NCI-H460 (cell line): ENCODE measurements around the gene STRBP. TPM values are rescaled to one million over a fixed set of nuclear protein-coding genes. Genes with fewer than 3 reads are reported as not detected.
"Not testable (repeated sequence)": the region's sequence is repeated elsewhere in the genome, so short reads cannot be mapped to it uniquely, and the experiment has no call there.

ENCODE experiments used
- DNase-seq: peaks from one replicate; pipeline ENCODE4 v3.0.0-alpha.2; 2016; ENCODE audit warnings: low read depth; ENCODE audit errors: extremely low read depth
- total RNA-seq: library from RNA; depleted of rRNA; stranded (reverse); fragments of >200 nt; shearing (Covaris generic); gene quantifications from 2 replicates; pipeline ENCODE4 v1.2.3, GENCODE V29; 2014

The STRBP gene
- total RNA-seq, 1 experiment from 2014 or later: 26.0 TPM

- no peak for DNase-seq
Measured at GRCh38 chr9:123283455-123283854, 15.1 kb upstream of the STRBP start.

DNA sequence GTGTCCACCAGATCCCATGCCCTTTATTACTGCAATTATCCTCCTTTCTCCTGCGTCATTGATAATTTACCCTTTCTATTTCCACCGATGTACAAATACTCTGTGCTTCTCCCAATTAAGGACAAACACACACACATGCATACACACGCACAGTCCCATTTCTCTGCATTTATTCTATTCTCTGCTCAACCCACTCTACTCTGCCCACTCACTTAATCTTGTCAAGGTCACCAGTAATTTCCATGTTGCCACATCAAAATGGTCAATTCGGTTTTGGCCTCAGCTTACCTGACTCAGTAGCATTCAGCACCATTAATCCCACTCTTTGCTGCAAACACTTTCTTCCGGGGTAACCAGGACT is 14.6 kb upstream of the STRBP start:
- no peak for DNase-seq

DNA sequence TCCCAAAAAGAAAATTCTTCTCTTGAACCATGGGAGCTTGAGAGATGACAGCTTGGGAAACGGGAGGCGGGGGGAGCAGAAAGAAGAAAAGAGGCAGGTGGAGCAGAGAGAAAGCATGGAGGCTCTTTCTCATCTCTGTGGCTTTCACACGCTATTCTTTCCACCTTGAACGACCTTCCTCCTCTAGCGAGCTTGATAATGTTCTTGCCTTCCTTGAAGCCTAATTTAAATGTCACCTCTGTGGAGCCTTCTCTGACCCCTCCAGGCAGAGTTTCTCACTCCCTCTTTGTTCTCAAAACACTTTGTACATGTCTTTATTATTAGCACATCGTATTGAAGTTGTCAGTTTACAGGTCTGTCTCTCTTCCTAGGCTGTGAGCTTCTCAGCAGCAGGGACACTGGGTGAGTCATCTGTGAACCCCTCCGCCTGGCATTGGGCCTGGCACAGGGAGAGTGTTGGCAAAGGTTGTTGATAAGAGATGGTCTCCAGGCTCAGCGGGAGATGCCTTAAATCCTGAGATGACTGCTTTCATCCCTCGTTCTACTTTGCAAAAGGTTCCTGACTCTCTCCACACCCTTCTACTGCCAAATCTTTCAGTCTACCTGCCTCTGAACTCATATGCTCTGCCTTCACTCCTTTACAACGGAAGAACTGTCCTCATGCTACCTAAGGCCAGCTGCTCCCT is 14.1 kb upstream of the STRBP start:
- no peak for DNase-seq

DNA sequence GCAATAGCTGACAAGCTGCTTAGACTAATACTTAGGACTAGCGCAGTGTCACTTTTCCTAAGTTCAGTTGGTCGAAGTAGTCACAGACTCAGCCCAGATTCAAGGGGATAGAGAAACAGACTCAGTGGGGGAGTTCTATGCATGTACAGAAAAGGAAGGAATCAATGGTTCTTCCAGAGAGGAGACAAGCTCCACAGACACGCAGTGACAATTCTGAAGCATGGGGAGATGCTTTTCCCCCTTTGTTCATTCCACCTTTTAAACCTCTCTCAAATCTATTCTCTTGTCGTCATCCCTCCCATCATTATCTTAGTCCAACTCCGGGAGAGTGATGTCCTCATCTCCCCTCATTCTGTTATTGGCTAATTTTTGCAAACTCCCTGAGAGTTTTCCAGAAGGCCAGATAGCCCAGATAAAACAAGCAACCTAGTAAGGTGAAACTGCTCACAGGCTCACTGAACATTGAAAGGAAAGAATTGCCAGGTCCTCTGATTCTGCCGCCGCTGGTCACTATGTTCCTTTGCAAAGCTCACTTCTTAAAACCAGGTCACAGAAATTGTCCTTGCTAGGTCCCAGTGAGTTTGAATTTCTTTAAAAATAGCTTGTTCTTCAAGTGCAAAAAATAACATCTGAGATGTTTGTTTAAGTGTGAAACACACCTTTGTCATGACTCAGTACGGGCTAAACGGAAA is 13.4 kb upstream of the STRBP start:
- DNase-seq: no peak

DNA sequence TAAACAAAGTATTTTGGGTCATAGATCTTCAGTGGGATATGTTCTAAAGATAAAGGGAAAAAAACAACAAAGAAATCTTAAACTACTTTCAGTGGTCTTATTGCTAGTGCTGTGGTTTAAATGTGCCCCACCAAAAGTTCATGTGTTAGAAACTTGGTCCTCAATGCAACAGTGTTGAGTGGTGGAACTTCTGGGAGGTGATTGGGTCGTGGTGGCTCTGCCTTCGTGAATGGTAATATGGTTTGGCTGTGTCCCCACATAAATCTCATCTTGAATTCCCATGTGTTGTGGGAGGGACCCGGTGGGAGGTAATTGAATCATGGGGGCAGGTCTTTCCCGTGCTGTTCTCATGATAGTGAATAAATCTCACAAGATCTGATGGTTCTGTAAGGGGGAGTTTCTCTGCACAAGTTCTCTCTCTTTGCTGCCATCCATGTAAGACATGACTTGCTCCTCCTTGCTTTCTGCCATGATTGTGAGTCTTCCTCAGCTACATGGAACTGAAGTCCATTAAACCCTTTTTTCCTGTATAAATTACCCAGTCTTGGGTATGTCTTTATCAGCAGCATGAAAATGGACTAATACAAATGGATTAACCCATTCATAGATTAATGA is 10.6 kb upstream of the STRBP start:
- DNase-seq: not testable (repeated sequence)

- no peak for DNase-seq
Measured at GRCh38 chr9:123278361-123278760, 10.0 kb upstream of the STRBP start.

- DNase-seq: no peak
Measured at GRCh38 chr9:123276551-123276950, 8.2 kb upstream of the STRBP start.

GRCh38 chr9:123271133-123271532 is 2.7 kb upstream of the STRBP start:
- DNase-seq: not testable (repeated sequence)

GRCh38 chr9:123269281-123269680 is 895 bp upstream of the STRBP start:
- no peak for DNase-seq

DNA sequence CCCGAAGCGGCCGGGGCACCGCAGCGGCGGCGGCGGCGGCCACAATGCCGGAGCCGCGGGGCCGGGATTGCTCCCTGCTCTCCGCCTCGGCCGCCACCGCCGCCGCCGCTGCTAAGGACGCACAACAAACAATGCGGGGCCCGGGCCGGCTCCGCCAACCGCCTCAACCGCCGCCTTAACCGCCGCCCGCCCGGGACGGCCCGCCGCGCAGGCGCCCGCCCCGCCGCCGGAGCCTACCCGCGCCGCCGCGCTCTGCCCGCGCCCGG is 254 bp downstream of the STRBP start:
- no peak for DNase-seq

- DNase-seq: no peak
Measured at GRCh38 chr9:123267481-123268198, 746 bp downstream of the STRBP start.

DNA sequence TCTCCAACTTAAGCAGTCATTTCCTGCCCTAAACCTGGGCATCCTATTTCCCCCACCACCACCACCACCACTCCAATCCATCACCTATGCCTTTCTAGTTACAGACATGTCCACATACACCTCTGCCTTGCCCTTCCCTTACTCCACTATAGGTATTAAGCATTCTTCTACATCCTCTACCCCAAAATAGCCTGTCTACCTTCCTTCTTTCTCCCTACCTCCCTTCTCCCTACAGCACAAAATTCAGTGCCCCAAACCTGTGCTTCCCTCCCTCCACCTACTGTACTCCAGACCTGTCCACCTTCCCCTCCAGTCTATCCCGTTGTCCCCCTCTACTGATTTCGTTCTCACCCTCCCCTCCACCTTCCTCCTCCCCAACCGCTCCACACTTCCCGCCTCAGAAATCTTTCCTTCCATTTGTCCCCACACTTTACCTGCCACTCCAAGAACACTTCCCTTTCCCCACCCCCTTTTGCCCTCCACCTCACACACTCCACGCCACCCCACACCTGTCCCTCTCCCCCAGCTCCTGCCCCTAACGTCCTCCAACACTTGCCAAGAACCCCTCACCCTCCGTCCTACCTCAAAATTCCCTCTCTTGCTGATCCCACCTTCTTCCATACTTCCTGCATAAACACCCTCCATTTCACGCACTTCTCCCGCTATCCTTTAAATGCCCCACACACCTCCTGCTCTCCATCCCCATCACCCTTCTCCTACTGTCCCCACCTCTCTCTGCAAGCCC is 1.6 kb downstream of the STRBP start:
- DNase-seq: no peak

GRCh38 chr9:123265833-123266232 is 2.6 kb downstream of the STRBP start:
- DNase-seq: no peak

DNA sequence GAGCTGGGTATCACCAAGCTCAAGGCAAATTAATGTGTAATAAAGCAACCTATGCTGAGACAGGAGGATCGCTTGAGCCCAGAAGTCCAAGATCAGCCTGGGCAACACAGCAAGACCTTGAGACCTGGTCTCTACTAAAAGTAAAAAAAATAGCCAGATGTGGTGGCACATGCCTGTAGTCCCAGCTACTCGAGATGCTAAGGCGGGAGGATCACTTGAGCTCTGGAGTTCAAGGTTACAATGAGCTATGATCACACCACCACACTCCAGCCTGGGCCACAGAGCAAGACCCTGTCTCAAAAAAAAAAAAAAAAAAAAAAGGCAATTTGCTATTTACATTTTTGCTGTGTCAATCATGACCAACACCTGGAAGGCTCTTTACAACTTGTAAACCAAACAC is 5.2 kb downstream of the STRBP start:
- no peak for DNase-seq

DNA sequence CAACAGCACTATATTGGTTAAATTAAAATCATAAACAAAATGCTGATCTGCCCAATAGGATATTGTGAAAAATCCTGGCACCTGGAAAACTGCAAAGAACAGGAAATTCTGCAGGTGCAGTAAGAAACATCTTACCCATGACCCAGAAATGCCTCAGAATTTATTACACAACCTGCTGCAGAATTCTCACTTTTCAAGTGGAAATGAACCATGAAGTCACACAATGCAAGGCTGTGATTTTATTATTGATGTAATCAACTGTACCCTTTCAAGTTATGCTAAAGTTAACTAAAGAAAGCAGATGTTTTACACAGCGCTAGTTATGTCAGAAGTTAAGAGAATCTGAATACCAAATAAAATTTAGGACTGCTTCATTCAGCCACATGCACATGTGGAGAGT is 6.0 kb downstream of the STRBP start:
- DNase-seq: no peak

GRCh38 chr9:123261006-123261677 is 7.2 kb downstream of the STRBP start:
- DNase-seq: no peak

GRCh38 chr9:123260340-123260739 is 8.0 kb downstream of the STRBP start:
- no peak for DNase-seq

GRCh38 chr9:123257276-123257675 is 11.1 kb downstream of the STRBP start:
- DNase-seq: no peak

- no peak for DNase-seq
Measured at GRCh38 chr9:123255718-123256117, 12.7 kb downstream of the STRBP start.

- DNase-seq: no peak
Measured at GRCh38 chr9:123253204-123253603, 15.2 kb downstream of the STRBP start.

DNA sequence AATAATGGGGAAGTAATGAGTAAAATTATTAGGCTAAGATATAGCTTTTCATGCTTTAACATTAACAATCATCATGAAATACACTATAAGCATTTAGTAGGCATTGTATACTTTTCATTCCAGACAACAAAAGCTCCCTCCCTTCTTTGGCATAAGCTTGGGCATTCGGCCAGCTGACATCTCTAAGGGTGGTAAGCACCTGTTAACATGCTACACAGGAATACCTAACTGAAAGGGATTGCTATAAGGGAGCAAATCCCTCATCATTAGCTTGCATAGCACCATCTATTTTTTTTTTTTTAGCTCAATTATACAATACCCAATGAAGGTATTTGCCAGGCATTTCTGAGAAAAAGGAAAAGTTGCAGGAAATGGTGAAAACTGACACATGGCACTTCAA is 16.6 kb downstream of the STRBP start:
- no peak for DNase-seq
